ENCODE results near the gene SPATA20.

SPATA20 gene

GRCh38 chr17:50520483-50520882, 26.5 kb upstream of the SPATA20 start:
- TF ChIP-seq ZFX (IDR thresholded peaks at IDR 0.05; ENCODE audit: borderline replicate concordance) (no peak), CTCF (IDR thresholded peaks at IDR 0.05) (no peak)
- no peak overlapping the region for H3K27ac ChIP-seq

DNA sequence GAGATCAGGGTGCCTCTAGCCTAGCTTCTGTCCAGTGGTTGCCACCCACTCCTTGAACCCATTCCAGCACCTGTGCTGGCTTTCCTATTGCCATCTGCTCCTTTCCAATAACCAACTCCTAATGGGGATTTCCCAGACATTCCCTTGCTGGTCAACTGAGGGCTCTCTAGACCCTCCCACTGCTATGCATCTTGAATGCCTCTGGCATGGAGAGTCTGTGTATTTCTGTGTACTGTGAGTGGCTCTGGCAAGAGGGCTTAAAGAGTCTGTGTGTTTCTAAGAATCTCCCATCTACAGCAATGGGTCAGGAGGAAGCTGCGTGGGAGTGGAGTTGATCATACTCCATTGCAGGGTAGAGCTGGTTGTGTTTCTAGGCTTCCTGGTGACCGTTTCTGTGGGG, 25.5 kb upstream of the SPATA20 start:
- no peak for TF ChIP-seq CTCF (IDR thresholded peaks at IDR 0.05)
- TF ChIP-seq ZFX (IDR thresholded peaks at IDR 0.05; ENCODE audit: borderline replicate concordance) = no peak
- no peak overlapping the region for H3K27ac ChIP-seq

- TF ChIP-seq CTCF (IDR thresholded peaks at IDR 0.05) (no peak), ZFX (IDR thresholded peaks at IDR 0.05; ENCODE audit: borderline replicate concordance) (no peak)
Measured at GRCh38 chr17:50522766-50523165, 24.2 kb upstream of the SPATA20 start.

DNA sequence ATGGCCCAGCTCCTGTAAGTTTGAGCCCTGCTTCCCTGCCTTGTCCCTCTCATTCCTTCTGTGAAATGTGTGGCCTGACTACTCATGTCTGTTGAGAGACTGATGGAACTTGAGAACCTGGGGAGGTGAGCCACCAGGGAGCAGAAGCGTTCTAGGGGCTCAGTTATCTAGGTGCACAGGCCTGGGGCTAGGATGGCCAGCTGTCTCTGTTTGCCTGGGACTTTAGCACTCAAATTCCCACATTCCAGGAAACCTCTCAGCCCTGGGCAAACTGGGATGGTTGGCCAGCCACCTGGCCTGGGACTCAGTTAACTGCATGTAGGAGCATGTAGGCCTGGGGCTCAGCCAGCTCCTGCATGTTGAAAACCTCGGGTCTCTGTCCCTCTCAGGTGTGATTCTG, 23.8 kb upstream of the SPATA20 start:
- TF ChIP-seq CTCF (IDR thresholded peaks at IDR 0.05) (no peak), ZFX (IDR thresholded peaks at IDR 0.05; ENCODE audit: borderline replicate concordance) (no peak)
- H3K27ac ChIP-seq = no peak overlapping the region

More at GRCh38 chr17:50522766-50523165, 24.2 kb upstream of the SPATA20 start:
- H3K27ac ChIP-seq = no peak overlapping the region

GRCh38 chr17:50524838-50525237, 22.1 kb upstream of the SPATA20 start:
- H3K27ac ChIP-seq = no peak overlapping the region
- TF ChIP-seq ZFX (IDR thresholded peaks at IDR 0.05; ENCODE audit: borderline replicate concordance) (no peak), CTCF (IDR thresholded peaks at IDR 0.05) (no peak)

DNA sequence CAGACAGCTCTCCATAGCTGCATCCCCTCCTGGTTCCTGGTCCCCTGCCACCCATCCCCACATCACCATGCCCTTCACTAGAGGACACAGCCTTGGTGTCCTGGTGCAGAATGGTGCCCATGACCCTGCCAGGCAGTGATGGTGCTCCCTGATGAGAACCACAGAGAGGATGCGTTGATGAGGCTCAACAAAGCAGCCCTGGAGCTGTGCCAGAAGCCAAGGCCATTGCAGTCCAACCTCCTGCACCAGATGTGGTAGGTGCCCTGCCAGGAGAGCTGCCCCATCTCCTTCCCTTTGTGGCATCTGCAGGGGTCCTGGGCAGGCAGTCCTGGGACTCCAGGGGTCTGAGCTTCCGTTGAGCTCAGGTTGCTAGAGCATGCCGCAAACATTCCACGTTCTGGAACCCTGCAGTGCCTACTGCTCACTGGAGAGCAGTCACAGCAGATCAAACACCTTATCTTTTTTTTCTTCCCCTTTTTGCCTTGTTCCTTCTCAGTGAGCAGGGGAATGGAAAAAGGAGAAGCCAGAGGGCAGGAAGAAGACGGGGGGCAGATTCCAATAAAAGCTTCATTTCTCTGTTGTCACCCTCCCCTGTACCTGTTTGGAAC, 19.7 kb upstream of the SPATA20 start:
- no peak overlapping the region for H3K27ac ChIP-seq
- TF ChIP-seq CTCF (IDR thresholded peaks at IDR 0.05) = no peak
- TF ChIP-seq ZFX (IDR thresholded peaks at IDR 0.05; ENCODE audit: borderline replicate concordance) = no peak

GRCh38 chr17:50527949-50528474, 19.0 kb upstream of the SPATA20 start:
- no peak overlapping the region for H3K27ac ChIP-seq
- TF ChIP-seq CTCF (IDR thresholded peaks at IDR 0.05) (no peak), ZFX (IDR thresholded peaks at IDR 0.05; ENCODE audit: borderline replicate concordance) (no peak)
